RWPE1 (cell line): ENCODE data around the gene HDAC5.

ENCODE experiments used
- CTCF ChIA-PET: fragments of 350-600 bp; sonication (Branson Sonifier 250); formaldehyde crosslinking; extraction: SDS; loops from one replicate; lab custom pipeline; 2021; lab: Yijun Ruan, JAX
- POLR2A ChIA-PET: fragments of 400-600 bp; formaldehyde crosslinking; extraction: SDS; loops from one replicate; lab custom pipeline; 2020; ENCODE audit warnings: antibody characterized with exemption; ENCODE audit not compliant: low non-redundant PET; lab: Yijun Ruan, JAX
- DNase-seq: peaks from one replicate; pipeline ENCODE4 v3.0.0; 2012; ENCODE audit warnings: low spot score
- H3K27ac ChIP-seq: fragments of 450-650 bp; 2 replicates; pipeline ENCODE4 v1.5.1; 2017
- CTCF ChIP-seq: fragments of 450-650 bp; conservative IDR thresholded peaks from 2 replicates; pipeline ENCODE4 v1.5.1; 2017; ENCODE audit warnings: low read depth, mild to moderate bottlenecking

The HDAC5 gene

GRCh38 chr17:44066204-44066930 is 57.1 kb downstream of the HDAC5 start, which contains the start of gene LSM12:
Gene LSM12 (minus strand): TSS chr17:44066671. CDS start chr17:44066587, 84 bp downstream.
- ChIA-PET CTCF (no interaction called here), POLR2A (interaction anchor here (0.6 kb wide), 1 partner anchor 28 kb away, joined by 4 read pairs; no protein-coding TSS in a partner anchor)
- peak; percentile 90 for DNase-seq
- no peak for TF ChIP-seq CTCF
- H3K27ac ChIP-seq = peak within 1 kb of the TSS; percentile 95

GRCh38 chr17:44065668-44066203 is 57.7 kb downstream of the HDAC5 start:
- no peak for DNase-seq
- peak overlapping the region; percentile 95 for H3K27ac ChIP-seq
- ChIA-PET POLR2A (interaction anchor here (0.6 kb wide), 1 partner anchor 28 kb away, joined by 4 read pairs; no protein-coding TSS in a partner anchor), CTCF (no interaction called here)
- no peak for TF ChIP-seq CTCF

GRCh38 chr17:44063704-44064639 is 59.5 kb downstream of the HDAC5 start:
- POLR2A ChIA-PET = no interaction called here
- CTCF ChIA-PET = interaction anchor here (0.6 kb wide), 1 partner anchor 21 kb away, joined by 4 read pairs; no protein-coding TSS in a partner anchor
- DNase-seq = no peak
- no peak for TF ChIP-seq CTCF
- peak overlapping the region; percentile 95 for H3K27ac ChIP-seq

GRCh38 chr17:44062871-44063270 is 60.6 kb downstream of the HDAC5 start:
- no peak overlapping the region for H3K27ac ChIP-seq
- POLR2A ChIA-PET = no interaction called here
- CTCF ChIA-PET = interaction anchor here (0.6 kb wide), 1 partner anchor 22 kb away, joined by 4 read pairs; no protein-coding TSS in a partner anchor
- no peak for TF ChIP-seq CTCF
- no peak for DNase-seq

- H3K27ac ChIP-seq = no peak overlapping the region
- CTCF ChIA-PET = no interaction called here
- no peak for TF ChIP-seq CTCF
- POLR2A ChIA-PET = interaction anchor here (0.6 kb wide), 1 partner anchor 122 kb away, joined by 4 read pairs; no protein-coding TSS in a partner anchor
- DNase-seq = no peak
Measured at GRCh38 chr17:44061446-44061845, 62.0 kb downstream of the HDAC5 start.
